HG02973 (cell line): ENCODE data around the gene CDK5RAP2.
A peak's percentile ranks its signal among the peaks of the same experiment; 100 is the strongest.
"Not testable (repeated sequence)": the region's sequence is repeated elsewhere in the genome, so short reads cannot be mapped to it uniquely, and the experiment has no call there.

Experiments
- ATAC-seq: cut with Tn5 transposase; IDR thresholded peaks from one replicate; pipeline ENCODE4 v1.9.1; 2021; ENCODE audit warnings: moderate library complexity; ENCODE audit not compliant: unreplicated experiment

The CDK5RAP2 gene

GRCh38 chr9:120515996-120516395, 64.0 kb downstream of the CDK5RAP2 start:
- ATAC-seq = not testable (repeated sequence)

- ATAC-seq = not testable (repeated sequence)
Observed at GRCh38 chr9:120515481-120515880, 64.5 kb downstream of the CDK5RAP2 start.

- no peak for ATAC-seq
Observed at GRCh38 chr9:120514405-120514804, 65.6 kb downstream of the CDK5RAP2 start.

- ATAC-seq = no peak
Observed at GRCh38 chr9:120513825-120514396, 66.1 kb downstream of the CDK5RAP2 start.

- no peak for ATAC-seq
Observed at GRCh38 chr9:120510816-120511215, 69.2 kb downstream of the CDK5RAP2 start.

- no peak for ATAC-seq
Observed at GRCh38 chr9:120507936-120508510, 71.9 kb downstream of the CDK5RAP2 start.

GRCh38 chr9:120505186-120505585, 74.8 kb downstream of the CDK5RAP2 start:
- no peak for ATAC-seq

- ATAC-seq = no peak
Observed at GRCh38 chr9:120500733-120501132, 79.2 kb downstream of the CDK5RAP2 start.

- not testable (repeated sequence) for ATAC-seq
Observed at GRCh38 chr9:120497865-120498264, 82.1 kb downstream of the CDK5RAP2 start.

- not testable (repeated sequence) for ATAC-seq
Observed at GRCh38 chr9:120496438-120496837, 83.5 kb downstream of the CDK5RAP2 start.

- ATAC-seq = peak; percentile 92
Observed at GRCh38 chr9:120490888-120491595, 88.9 kb downstream of the CDK5RAP2 start.

GRCh38 chr9:120486835-120487234, 93.1 kb downstream of the CDK5RAP2 start:
- ATAC-seq = no peak

- ATAC-seq = no peak
Observed at GRCh38 chr9:120486347-120486746, 93.6 kb downstream of the CDK5RAP2 start.

GRCh38 chr9:120485788-120486187, 94.2 kb downstream of the CDK5RAP2 start:
- no peak for ATAC-seq

- no peak for ATAC-seq
Observed at GRCh38 chr9:120484162-120484561, 95.8 kb downstream of the CDK5RAP2 start.

- no peak for ATAC-seq
Observed at GRCh38 chr9:120482424-120483186, 97.4 kb downstream of the CDK5RAP2 start.

GRCh38 chr9:120481846-120482245, 98.1 kb downstream of the CDK5RAP2 start:
- ATAC-seq = no peak

- ATAC-seq = no peak
Observed at GRCh38 chr9:120481248-120481647, 98.7 kb downstream of the CDK5RAP2 start.

- no peak for ATAC-seq
Observed at GRCh38 chr9:120480707-120481106, 99.3 kb downstream of the CDK5RAP2 start.

- ATAC-seq = no peak
Observed at GRCh38 chr9:120478208-120478607, 101.8 kb downstream of the CDK5RAP2 start.

- ATAC-seq = peak; percentile 70
Observed at GRCh38 chr9:120477534-120478001, 102.4 kb downstream of the CDK5RAP2 start.
